ENCODE data around the gene CMBL.
A peak's percentile ranks its signal among the peaks of the same experiment; 100 is the strongest.

The CMBL gene

GRCh38 chr5:10308844-10309243 lies 1.1 kb upstream of the CMBL start:
- TF ChIP-seq CTCF (IDR thresholded peaks at IDR 0.05; ENCODE audit: low read depth, low read length) = no peak
- in situ Hi-C loops (cut with HindIII; ENCODE audit: low sequenced_read_pairs) = no loop called here
- no peak overlapping the region for H3K4me3 ChIP-seq (ENCODE audit: low read depth, low read length)
- no peak for DNase-seq (ENCODE audit: low read depth, low spot score)

- no peak for DNase-seq (ENCODE audit: low read depth, low spot score)
Measured at GRCh38 chr5:10306806-10307205, 896 bp downstream of the CMBL start.

GRCh38 chr5:10306114-10306513 lies 1.6 kb downstream of the CMBL start:
- peak overlapping the region; percentile 58 for H3K4me3 ChIP-seq (ENCODE audit: low read depth, low read length)
- TF ChIP-seq CTCF (IDR thresholded peaks at IDR 0.05; ENCODE audit: low read depth, low read length) = no peak
- no peak for DNase-seq (ENCODE audit: low read depth, low spot score)
- in situ Hi-C loops (cut with HindIII; ENCODE audit: low sequenced_read_pairs) = no loop called here

More at GRCh38 chr5:10306806-10307205, 896 bp downstream of the CMBL start:
- in situ Hi-C loops (cut with HindIII; ENCODE audit: low sequenced_read_pairs) = no loop called here
- TF ChIP-seq CTCF (IDR thresholded peaks at IDR 0.05; ENCODE audit: low read depth, low read length) = no peak
- H3K4me3 ChIP-seq (ENCODE audit: low read depth, low read length) = peak overlapping the region; percentile 58

GRCh38 chr5:10304932-10305331 lies 2.8 kb downstream of the CMBL start:
- no peak for TF ChIP-seq CTCF (IDR thresholded peaks at IDR 0.05; ENCODE audit: low read depth, low read length)
- no peak overlapping the region for H3K4me3 ChIP-seq (ENCODE audit: low read depth, low read length)
- in situ Hi-C loops (cut with HindIII; ENCODE audit: low sequenced_read_pairs) = no loop called here
- DNase-seq (ENCODE audit: low read depth, low spot score) = no peak

- in situ Hi-C loops (cut with HindIII; ENCODE audit: low sequenced_read_pairs) = no loop called here
- no peak overlapping the region for H3K4me3 ChIP-seq (ENCODE audit: low read depth, low read length)
- TF ChIP-seq CTCF (IDR thresholded peaks at IDR 0.05; ENCODE audit: low read depth, low read length) = no peak
- DNase-seq (ENCODE audit: low read depth, low spot score) = no peak
Measured at GRCh38 chr5:10303699-10304170, 4.0 kb downstream of the CMBL start.

GRCh38 chr5:10303201-10303600 lies 4.5 kb downstream of the CMBL start:
- no peak for TF ChIP-seq CTCF (IDR thresholded peaks at IDR 0.05; ENCODE audit: low read depth, low read length)
- DNase-seq (ENCODE audit: low read depth, low spot score) = no peak
- H3K4me3 ChIP-seq (ENCODE audit: low read depth, low read length) = no peak overlapping the region
- in situ Hi-C loops (cut with HindIII; ENCODE audit: low sequenced_read_pairs) = no loop called here

Data from astrocyte of the spinal cord (primary cell).